ENCODE measurements around the gene ADAM33.

Gene ADAM33

DNA sequence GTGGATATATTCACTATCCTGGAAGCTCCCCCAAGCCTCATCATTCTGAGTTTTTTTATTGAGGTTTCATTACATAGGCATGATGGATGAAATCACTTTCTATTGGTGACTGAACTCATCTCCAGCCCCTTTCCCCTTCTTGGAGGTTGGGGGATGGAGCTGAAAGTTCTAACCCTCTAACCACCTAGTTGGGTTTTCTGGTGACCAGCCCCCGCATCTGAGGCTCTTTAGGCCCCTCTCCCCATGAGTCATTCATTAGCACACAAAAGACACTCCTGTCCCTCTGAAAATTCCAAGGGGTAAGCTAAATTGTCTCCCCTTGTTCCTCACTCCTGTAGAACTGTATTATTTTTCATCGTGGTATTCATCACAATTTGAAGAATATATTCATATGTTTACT lies 51.9 kb downstream of the ADAM33 start:
- Histone ChIP-seq H3K4me3 (replicated peaks; ENCODE audit: low read depth, low read length) (no peak overlapping the region), H3K27me3 (replicated peaks; ENCODE audit: control insufficient read depth, insufficient read depth, low read length) (no peaks in the 10 kb centered on the region), H3K36me3 (ENCODE audit: control insufficient read depth, insufficient read depth, low read length) (no peaks in the 10 kb centered on the region; the same call in 1 of the 2 replicates)
- TF ChIP-seq, protein P1, sequence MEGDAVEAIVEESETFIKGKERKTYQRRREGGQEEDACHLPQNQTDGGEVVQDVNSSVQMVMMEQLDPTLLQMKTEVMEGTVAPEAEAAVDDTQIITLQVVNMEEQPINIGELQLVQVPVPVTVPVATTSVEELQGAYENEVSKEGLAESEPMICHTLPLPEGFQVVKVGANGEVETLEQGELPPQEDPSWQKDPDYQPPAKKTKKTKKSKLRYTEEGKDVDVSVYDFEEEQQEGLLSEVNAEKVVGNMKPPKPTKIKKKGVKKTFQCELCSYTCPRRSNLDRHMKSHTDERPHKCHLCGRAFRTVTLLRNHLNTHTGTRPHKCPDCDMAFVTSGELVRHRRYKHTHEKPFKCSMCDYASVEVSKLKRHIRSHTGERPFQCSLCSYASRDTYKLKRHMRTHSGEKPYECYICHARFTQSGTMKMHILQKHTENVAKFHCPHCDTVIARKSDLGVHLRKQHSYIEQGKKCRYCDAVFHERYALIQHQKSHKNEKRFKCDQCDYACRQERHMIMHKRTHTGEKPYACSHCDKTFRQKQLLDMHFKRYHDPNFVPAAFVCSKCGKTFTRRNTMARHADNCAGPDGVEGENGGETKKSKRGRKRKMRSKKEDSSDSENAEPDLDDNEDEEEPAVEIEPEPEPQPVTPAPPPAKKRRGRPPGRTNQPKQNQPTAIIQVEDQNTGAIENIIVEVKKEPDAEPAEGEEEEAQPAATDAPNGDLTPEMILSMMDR (IDR thresholded peaks at IDR 0.05; ENCODE audit: insufficient read depth, low read length, poor library complexity, severe bottlenecking), result no peak
- no peak for DNase-seq (ENCODE audit: extremely low read depth, insufficient read length)

DNA sequence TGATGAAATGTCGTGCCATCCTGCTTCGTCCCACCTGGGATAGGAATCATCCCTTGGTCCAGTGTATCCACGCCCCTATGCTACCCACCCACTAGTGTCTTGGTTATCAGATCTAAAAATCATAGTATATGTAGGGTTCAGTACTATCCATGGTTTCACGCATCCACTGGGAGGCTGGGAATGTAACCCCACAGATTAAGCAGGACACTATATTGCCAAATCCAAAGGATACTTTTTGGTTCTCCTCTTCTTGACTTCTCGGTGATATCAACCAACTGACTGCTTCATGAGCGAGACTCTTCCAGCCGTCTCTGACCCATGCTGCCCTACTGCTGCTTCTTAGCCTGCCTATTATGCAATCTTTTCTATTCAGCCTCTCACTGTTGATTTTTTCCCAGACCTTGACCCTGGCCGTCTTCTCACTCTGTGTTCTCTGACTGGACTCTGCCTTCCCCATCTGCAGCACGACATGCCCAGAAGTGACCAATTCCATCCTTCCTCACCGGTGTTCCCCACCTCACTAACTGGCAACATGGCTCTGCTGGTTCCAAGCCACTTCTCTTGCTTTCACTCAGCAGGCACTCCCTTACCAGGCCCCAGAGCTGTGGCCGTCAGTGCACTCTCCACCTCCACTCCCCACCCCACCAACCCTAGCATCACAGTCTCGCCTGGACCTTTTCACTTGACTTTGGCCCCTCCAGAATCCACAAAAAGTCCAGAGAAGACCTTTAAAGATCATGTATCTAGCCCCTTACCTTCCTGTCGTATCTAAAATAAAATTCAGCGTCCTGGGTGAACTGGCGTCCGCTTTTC lies 53.1 kb downstream of the ADAM33 start:
- TF ChIP-seq, protein P1 (IDR thresholded peaks at IDR 0.05; ENCODE audit: insufficient read depth, low read length, poor library complexity, severe bottlenecking), result no peak
- Histone ChIP-seq H3K27me3 (replicated peaks; ENCODE audit: control insufficient read depth, insufficient read depth, low read length) (no peaks in the 10 kb centered on the region), H3K36me3 (ENCODE audit: control insufficient read depth, insufficient read depth, low read length) (no peaks in the 10 kb centered on the region), H3K4me3 (replicated peaks; ENCODE audit: low read depth, low read length) (no peak overlapping the region)
- DNase-seq (ENCODE audit: extremely low read depth, insufficient read length), result no peak

DNA sequence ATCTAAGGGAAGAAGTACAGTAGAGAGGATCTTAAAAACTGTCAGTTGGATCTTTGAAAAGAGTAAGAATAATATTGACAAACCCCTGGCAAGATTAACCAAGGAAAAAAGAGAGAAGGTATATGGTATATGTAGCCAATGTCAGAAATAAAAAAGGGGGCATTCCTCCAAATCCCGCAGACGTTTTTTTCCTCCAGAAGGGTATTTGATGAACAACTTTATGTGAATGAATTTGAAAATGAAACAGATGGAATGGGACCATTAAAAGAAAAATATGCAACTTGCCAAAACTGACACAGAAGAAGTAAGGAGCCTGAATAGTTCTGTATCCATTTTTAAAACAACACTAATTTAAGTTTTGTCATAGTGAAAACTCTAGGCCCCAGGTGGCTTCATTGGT lies 54.3 kb downstream of the ADAM33 start:
- no peak for DNase-seq (ENCODE audit: extremely low read depth, insufficient read length)
- H3K36me3 ChIP-seq (ENCODE audit: control insufficient read depth, insufficient read depth, low read length), result no peaks in the 10 kb centered on the region
- TF ChIP-seq, protein P1 (IDR thresholded peaks at IDR 0.05; ENCODE audit: insufficient read depth, low read length, poor library complexity, severe bottlenecking), result no peak
- no peak overlapping the region for H3K4me3 ChIP-seq (replicated peaks; ENCODE audit: low read depth, low read length)
- H3K27me3 ChIP-seq (replicated peaks; ENCODE audit: control insufficient read depth, insufficient read depth, low read length), result no peaks in the 10 kb centered on the region

DNA sequence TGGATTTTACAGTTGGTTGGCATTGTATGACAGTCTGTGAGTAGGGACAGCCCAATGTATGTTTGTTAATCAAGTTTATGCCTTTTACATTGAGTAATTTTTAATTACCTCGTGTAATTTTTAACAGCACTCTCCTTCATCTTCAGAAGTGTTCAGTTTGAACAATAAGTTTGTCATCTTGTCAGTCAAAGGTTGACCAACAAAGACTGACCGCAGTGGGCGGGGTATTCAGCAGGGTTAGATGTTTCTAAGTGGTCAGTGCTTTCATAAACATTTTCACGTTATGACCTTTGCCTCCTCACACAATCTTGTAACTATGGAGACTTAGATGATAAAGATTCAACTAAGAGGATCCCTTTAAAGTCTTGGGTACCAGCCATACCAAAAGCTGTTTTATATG lies 59.4 kb downstream of the ADAM33 start:
- no peaks in the 10 kb centered on the region; the same call in 1 of the 2 replicates for H3K36me3 ChIP-seq (ENCODE audit: control insufficient read depth, insufficient read depth, low read length)
- H3K4me3 ChIP-seq (replicated peaks; ENCODE audit: low read depth, low read length), result no peak overlapping the region
- no peaks in the 10 kb centered on the region for H3K27me3 ChIP-seq (replicated peaks; ENCODE audit: control insufficient read depth, insufficient read depth, low read length)
- TF ChIP-seq, protein P1 (IDR thresholded peaks at IDR 0.05; ENCODE audit: insufficient read depth, low read length, poor library complexity, severe bottlenecking), result no peak
- no peak for DNase-seq (ENCODE audit: extremely low read depth, insufficient read length)

DNA sequence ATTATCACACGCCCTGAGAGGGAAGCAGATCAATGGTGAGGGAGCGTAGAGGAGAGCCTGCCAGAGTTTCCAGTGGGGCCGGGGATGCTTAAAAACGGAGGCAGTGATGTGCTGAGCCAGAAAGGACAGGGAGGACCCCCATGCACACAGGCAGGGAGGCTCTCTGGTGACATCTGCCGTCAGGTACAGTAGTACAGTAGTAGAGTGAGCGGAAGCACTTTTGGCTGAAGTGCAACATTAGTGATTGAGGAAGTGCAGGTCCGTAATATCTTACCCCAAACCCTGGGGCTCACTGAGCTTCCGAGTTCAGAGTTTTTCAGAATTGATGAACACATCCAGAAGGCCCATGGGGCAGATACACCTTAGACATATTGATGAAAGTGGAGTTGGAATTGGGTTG lies 60.7 kb downstream of the ADAM33 start:
- no peaks in the 10 kb centered on the region for H3K27me3 ChIP-seq (replicated peaks; ENCODE audit: control insufficient read depth, insufficient read depth, low read length)
- DNase-seq (ENCODE audit: extremely low read depth, insufficient read length), result no peak

More for the DNA sequence above, 60.7 kb downstream of the ADAM33 start:
- Histone ChIP-seq H3K36me3 (ENCODE audit: control insufficient read depth, insufficient read depth, low read length) (no peaks in the 10 kb centered on the region; the same call in 1 of the 2 replicates), H3K4me3 (replicated peaks; ENCODE audit: low read depth, low read length) (no peak overlapping the region)
- TF ChIP-seq, protein P1 (IDR thresholded peaks at IDR 0.05; ENCODE audit: insufficient read depth, low read length, poor library complexity, severe bottlenecking), result no peak
